Measurements from ENCODE around the gene PAF1. TPM values are rescaled to one million over a fixed set of nuclear protein-coding genes. Genes with fewer than 3 reads are reported as not detected.
A peak's percentile ranks its signal among the peaks of the same experiment; 100 is the strongest.

Gene PAF1
- total RNA-seq, 1 donor from 2014 or later: 32.5 TPM

DNA sequence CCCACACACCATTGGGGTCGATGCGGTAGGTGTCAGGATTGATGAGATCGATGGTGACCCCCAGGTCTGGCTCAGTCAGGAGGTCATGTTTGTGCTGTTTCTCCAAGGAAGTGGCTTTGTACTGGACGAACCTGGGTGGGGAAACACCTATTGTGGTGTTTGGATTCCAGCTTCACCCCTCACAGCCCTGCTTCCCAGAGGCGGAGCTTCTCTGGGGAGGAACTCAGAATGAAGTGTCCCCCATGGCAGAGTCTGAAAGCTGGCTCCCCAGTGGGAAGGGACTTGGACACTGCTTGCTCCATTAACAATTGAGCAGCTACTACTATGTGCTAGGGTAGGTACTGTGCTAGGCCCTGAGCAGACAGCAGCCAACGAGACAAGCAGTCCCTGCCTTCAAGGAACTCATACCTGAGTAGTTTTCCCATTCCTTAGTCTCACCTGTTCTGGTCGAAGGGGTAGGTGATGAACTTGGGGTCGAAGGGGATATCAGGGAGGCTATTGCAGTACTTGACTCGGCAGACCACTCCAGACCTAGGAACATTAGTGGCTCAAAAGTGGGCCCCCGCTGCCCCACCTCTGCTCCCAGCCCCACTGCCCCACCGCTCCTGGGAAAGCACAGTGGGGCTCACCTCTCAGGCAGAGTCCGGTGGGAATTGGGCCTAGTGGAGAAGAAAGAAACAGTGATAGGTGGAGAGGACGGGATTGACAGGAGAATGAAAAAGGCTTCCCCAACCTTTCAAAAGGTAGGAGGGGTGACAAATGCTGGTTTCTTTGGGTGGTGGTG, 1.1 kb downstream of the PAF1 start:
- H3K9me3 Mint-ChIP-seq (ENCODE audit: low read depth): no peaks in the 10 kb centered on the region
- H3K27ac Mint-ChIP-seq (ENCODE audit: unreplicated experiment): peak overlapping the region; percentile 98
- TF ChIP-seq, protein P1, sequence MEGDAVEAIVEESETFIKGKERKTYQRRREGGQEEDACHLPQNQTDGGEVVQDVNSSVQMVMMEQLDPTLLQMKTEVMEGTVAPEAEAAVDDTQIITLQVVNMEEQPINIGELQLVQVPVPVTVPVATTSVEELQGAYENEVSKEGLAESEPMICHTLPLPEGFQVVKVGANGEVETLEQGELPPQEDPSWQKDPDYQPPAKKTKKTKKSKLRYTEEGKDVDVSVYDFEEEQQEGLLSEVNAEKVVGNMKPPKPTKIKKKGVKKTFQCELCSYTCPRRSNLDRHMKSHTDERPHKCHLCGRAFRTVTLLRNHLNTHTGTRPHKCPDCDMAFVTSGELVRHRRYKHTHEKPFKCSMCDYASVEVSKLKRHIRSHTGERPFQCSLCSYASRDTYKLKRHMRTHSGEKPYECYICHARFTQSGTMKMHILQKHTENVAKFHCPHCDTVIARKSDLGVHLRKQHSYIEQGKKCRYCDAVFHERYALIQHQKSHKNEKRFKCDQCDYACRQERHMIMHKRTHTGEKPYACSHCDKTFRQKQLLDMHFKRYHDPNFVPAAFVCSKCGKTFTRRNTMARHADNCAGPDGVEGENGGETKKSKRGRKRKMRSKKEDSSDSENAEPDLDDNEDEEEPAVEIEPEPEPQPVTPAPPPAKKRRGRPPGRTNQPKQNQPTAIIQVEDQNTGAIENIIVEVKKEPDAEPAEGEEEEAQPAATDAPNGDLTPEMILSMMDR (IDR thresholded peaks at IDR 0.05): no peak
- H3K4me1 Mint-ChIP-seq (ENCODE audit: low read depth): peaks cover 29% of the 10 kb centered on the region
- H3K4me3 Mint-ChIP-seq (ENCODE audit: unreplicated experiment): peak overlapping the region; percentile 97
- H3K36me3 Mint-ChIP-seq (ENCODE audit: low read depth): peaks cover 20% of the 10 kb centered on the region
- DNase-seq (ENCODE audit: low spot score): no peak
- no peaks in the 10 kb centered on the region for H3K27me3 Mint-ChIP-seq (ENCODE audit: low read depth)

DNA sequence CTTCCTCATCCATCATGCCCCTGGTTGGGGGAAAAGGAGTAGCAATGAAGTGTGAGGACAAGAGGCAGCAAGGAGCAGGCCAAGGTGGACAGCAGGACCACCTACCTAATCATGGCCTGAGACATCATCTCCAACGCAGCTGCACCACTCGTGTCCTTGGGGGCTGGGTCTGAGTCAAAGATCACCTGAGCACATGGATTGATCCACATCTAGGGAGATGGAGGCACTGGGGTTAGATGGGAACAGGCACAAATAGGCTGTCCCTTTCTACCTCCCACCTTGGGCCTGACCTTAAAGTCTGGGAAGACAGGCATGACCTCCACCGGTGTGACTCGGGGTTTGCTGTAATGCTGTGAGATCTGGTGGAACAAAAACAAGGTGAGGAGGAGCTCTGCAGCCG, 2.2 kb downstream of the PAF1 start:
- Mint-ChIP-seq H3K4me3 (ENCODE audit: unreplicated experiment) (no peak overlapping the region), H3K9me3 (ENCODE audit: low read depth) (no peaks in the 10 kb centered on the region), H3K27me3 (ENCODE audit: low read depth) (no peaks in the 10 kb centered on the region), H3K36me3 (ENCODE audit: low read depth) (peaks cover 20% of the 10 kb centered on the region), H3K27ac (ENCODE audit: unreplicated experiment) (peak overlapping the region; percentile 52), H3K4me1 (ENCODE audit: low read depth) (peaks cover 29% of the 10 kb centered on the region)
- DNase-seq (ENCODE audit: low spot score): no peak
- TF ChIP-seq, protein P1 (IDR thresholded peaks at IDR 0.05): no peak

DNA sequence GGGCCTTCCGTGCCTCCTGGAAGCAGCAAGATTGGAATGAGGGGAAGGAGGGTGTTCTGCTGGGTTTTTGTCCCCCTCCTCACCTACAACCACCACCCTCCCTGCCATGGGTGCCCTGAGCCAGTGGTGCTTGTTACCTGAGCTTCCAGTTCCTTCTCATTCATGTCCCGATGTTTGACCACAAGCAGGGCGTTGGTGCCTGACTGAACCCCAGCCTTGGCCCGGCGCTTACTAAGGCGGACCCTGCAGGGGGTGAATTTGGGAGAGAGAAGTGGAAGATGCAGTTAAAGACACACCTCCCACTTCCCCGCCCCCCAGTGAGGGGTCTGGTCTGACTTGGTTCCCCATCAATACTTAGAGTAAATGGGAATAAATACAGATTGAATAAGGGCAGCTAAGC, 4.3 kb downstream of the PAF1 start:
- Mint-ChIP-seq H3K4me1 (ENCODE audit: low read depth) (peaks cover 21% of the 10 kb centered on the region), H3K4me3 (ENCODE audit: unreplicated experiment) (no peak overlapping the region), H3K27me3 (ENCODE audit: low read depth) (no peaks in the 10 kb centered on the region), H3K27ac (ENCODE audit: unreplicated experiment) (peak overlapping the region; percentile 70), H3K9me3 (ENCODE audit: low read depth) (no peaks in the 10 kb centered on the region), H3K36me3 (ENCODE audit: low read depth) (peaks cover 31% of the 10 kb centered on the region)
- no peak for DNase-seq (ENCODE audit: low spot score)
- TF ChIP-seq, protein P1 (IDR thresholded peaks at IDR 0.05): no peak

DNA sequence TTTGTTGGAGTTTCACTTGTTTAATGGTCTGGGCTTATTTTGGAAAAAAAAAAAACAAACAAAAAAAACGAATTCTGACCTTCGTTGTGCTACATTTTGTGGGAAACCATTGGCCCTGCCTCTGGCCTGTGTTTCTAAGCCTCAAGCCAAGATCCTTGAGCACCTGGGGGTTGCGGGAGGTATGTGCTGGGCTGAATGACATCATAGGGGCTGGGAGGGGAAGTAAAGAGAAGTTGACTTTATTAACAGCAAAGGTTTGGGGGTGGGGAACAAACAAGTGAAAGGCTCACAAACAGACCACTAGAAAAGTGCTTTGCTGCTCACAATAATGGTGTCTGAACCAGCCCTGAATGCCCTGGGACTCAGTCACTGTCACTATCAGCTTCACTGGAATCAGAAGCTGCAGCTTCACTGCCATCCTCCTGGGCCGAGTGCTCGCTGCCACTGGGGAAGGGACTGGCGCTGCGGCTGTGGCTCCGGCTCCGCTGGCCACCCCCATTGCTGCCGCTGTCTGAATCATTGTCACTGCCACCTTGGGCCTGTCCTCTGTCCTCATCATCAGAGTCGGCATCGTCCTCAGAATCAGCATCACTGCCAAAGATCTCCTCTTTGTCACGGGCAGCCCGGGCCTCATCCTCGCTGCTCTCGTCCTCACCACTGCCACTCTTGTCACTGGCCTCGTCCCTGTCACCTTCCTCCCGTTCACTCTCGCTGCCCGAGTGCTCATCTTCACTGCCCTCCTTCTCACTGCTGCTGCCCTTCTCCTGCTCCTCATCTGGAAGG, 5.1 kb downstream of the PAF1 start:
- no peak for DNase-seq (ENCODE audit: low spot score)
- no peaks in the 10 kb centered on the region for H3K27me3 Mint-ChIP-seq (ENCODE audit: low read depth)
- H3K4me1 Mint-ChIP-seq (ENCODE audit: low read depth): peaks cover 14% of the 10 kb centered on the region
- no peaks in the 10 kb centered on the region for H3K9me3 Mint-ChIP-seq (ENCODE audit: low read depth)
- peaks cover 39% of the 10 kb centered on the region for H3K36me3 Mint-ChIP-seq (ENCODE audit: low read depth)
- TF ChIP-seq, protein P1 (IDR thresholded peaks at IDR 0.05): no peak
- H3K4me3 Mint-ChIP-seq (ENCODE audit: unreplicated experiment): no peak overlapping the region
- H3K27ac Mint-ChIP-seq (ENCODE audit: unreplicated experiment): peak overlapping the region; percentile 70

DNA sequence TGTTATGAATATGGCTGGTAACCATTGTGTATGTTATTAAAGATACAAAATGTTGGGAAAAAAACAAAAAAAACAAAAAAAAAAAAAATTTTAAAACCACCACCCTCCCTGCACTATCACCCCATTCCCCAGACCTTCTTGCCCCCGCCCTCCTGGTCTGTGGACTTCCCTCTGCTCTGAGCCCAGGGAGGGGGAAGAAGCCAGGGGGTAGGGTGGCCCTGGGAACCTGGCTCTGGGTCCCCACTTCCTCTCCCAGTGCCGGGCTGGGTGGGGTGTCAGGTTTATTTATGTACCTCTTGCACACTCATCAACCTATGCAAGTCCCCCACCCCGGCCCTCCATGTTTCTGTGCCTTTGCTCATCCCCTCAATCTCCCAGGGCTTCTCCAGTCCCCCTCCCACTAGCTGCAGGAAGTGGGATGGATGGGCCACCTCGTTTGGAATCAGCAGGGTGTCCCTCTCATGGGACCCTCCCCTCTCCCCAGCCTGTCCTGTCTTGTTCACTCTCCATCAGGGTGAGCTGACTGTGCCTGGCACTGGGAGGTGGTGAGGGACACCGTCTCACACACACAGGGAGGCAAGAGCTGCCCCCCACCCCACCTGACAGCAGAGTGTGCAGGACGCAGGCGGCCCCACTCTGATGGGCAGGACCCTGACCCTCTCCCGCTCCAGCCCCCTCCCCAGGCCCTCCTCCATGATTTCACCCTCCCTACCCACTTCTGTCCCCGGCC, 5.9 kb downstream of the PAF1 start:
- DNase-seq (ENCODE audit: low spot score): no peak
- Mint-ChIP-seq H3K27me3 (ENCODE audit: low read depth) (no peaks in the 10 kb centered on the region), H3K4me3 (ENCODE audit: unreplicated experiment) (no peak overlapping the region), H3K36me3 (ENCODE audit: low read depth) (peaks cover 43% of the 10 kb centered on the region), H3K27ac (ENCODE audit: unreplicated experiment) (peak overlapping the region; percentile 8), H3K9me3 (ENCODE audit: low read depth) (no peaks in the 10 kb centered on the region), H3K4me1 (ENCODE audit: low read depth) (peaks cover 9% of the 10 kb centered on the region)
- TF ChIP-seq, protein P1 (IDR thresholded peaks at IDR 0.05): no peak
